Measurements from ENCODE around the gene SEMA3A.

Gene SEMA3A

DNA sequence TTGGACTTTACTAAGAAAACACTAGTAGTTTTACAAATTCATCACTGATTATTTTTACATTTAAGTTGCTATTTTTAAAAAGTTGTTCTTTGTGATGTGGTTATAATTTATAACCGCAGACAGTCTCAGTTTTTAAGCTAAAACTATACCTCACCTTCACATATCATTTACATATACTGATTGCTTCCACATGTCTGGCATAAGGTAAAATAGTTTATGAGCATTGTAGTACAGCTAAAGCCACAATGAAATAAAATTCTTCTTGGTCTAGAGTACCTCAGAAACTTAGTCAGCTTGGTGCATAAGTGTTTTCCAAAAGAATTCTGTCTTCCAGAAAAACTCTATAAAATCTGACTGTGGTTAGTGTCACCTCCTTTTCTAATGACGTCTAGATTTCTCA lies 13.0 kb downstream of the SEMA3A start:
- Histone ChIP-seq H3K27me3 (ENCODE audit: insufficient read depth, poor library complexity, severe bottlenecking) (no peaks in the 10 kb centered on the region), H3K4me3 (replicated peaks; ENCODE audit: insufficient read depth, low read length) (no peak overlapping the region), H3K27ac (replicated peaks) (no peak overlapping the region)
- no peak for DNase-seq (ENCODE audit: low read depth in 1 of 2, low spot score in 1 of 2)
- TF ChIP-seq POLR2AphosphoS5 (IDR thresholded peaks at IDR 0.05; ENCODE audit: low read depth), result no peak
- TF ChIP-seq GABPA (IDR thresholded peaks at IDR 0.05; ENCODE audit: low read depth), result no peak
- TF ChIP-seq REST (IDR thresholded peaks at IDR 0.05; ENCODE audit: insufficient replicate concordance, low read depth), result no peak
- TF ChIP-seq SPI1 (IDR thresholded peaks at IDR 0.05; ENCODE audit: borderline replicate concordance, low read depth), result no peak
- TF ChIP-seq CTCF (IDR thresholded peaks at IDR 0.05; ENCODE audit: insufficient read depth, low read length), result no peak

- DNase-seq (ENCODE audit: low read depth in 1 of 2, low spot score in 1 of 2), result no peak
- TF ChIP-seq POLR2AphosphoS5 (IDR thresholded peaks at IDR 0.05; ENCODE audit: low read depth), result no peak
- TF ChIP-seq SPI1 (IDR thresholded peaks at IDR 0.05; ENCODE audit: borderline replicate concordance, low read depth), result no peak
- TF ChIP-seq REST (IDR thresholded peaks at IDR 0.05; ENCODE audit: insufficient replicate concordance, low read depth), result no peak
- TF ChIP-seq CTCF (IDR thresholded peaks at IDR 0.05; ENCODE audit: insufficient read depth, low read length), result no peak
- no peak for TF ChIP-seq GABPA (IDR thresholded peaks at IDR 0.05; ENCODE audit: low read depth)
- no peaks in the 10 kb centered on the region for H3K27me3 ChIP-seq (ENCODE audit: insufficient read depth, poor library complexity, severe bottlenecking)
- H3K27ac ChIP-seq (replicated peaks), result no peak overlapping the region
- no peak overlapping the region for H3K4me3 ChIP-seq (replicated peaks; ENCODE audit: insufficient read depth, low read length)
Observed at GRCh38 chr7:84177758-84178412, 16.7 kb downstream of the SEMA3A start.

GRCh38 chr7:84176716-84177115 lies 17.9 kb downstream of the SEMA3A start:
- H3K27me3 ChIP-seq (ENCODE audit: insufficient read depth, poor library complexity, severe bottlenecking), result no peaks in the 10 kb centered on the region
- DNase-seq (ENCODE audit: low read depth in 1 of 2, low spot score in 1 of 2), result no peak
- no peak overlapping the region for H3K27ac ChIP-seq (replicated peaks)
- H3K4me3 ChIP-seq (replicated peaks; ENCODE audit: insufficient read depth, low read length), result no peak overlapping the region
- no peak for TF ChIP-seq POLR2AphosphoS5 (IDR thresholded peaks at IDR 0.05; ENCODE audit: low read depth)
- no peak for TF ChIP-seq GABPA (IDR thresholded peaks at IDR 0.05; ENCODE audit: low read depth)
- TF ChIP-seq REST (IDR thresholded peaks at IDR 0.05; ENCODE audit: insufficient replicate concordance, low read depth), result no peak
- no peak for TF ChIP-seq CTCF (IDR thresholded peaks at IDR 0.05; ENCODE audit: insufficient read depth, low read length)
- TF ChIP-seq SPI1 (IDR thresholded peaks at IDR 0.05; ENCODE audit: borderline replicate concordance, low read depth), result no peak
